Raji (cell line): ENCODE measurements around the gene STX10.
A peak's percentile ranks its signal among the peaks of the same experiment; 100 is the strongest.

ENCODE experiments used
- POLR2A ChIP-seq: IDR thresholded peaks from 2 replicates; pipeline ENCODE4 v1.6.1; 2011; ENCODE audit warnings: low read depth, low read length, control low read depth; ENCODE audit not compliant: insufficient read depth

Gene STX10

GRCh38 chr19:13150187-13150930 lies at the start of gene STX10, which contains the start of gene IER2:
TSS of gene STX10 (minus strand) at chr19:13150375. CDS start at chr19:13150173, 202 bp downstream.
TSS of gene IER2 (plus strand) at chr19:13150411. CDS start at chr19:13153187, 2,776 bp downstream.
- TF ChIP-seq POLR2A = peak; percentile 72

- no peak for TF ChIP-seq POLR2A
Observed at GRCh38 chr19:13198634-13199033, 48.5 kb upstream of the STX10 start.

GRCh38 chr19:13195678-13196077 lies 45.5 kb upstream of the STX10 start:
- TF ChIP-seq POLR2A = no peak

- no peak for TF ChIP-seq POLR2A
Observed at GRCh38 chr19:13190781-13191540, 40.8 kb upstream of the STX10 start.

GRCh38 chr19:13189600-13189999 lies 39.4 kb upstream of the STX10 start:
- no peak for TF ChIP-seq POLR2A

GRCh38 chr19:13187419-13187818 lies 37.2 kb upstream of the STX10 start:
- no peak for TF ChIP-seq POLR2A

- TF ChIP-seq POLR2A = no peak
Observed at GRCh38 chr19:13181747-13182388, 31.7 kb upstream of the STX10 start.

GRCh38 chr19:13176345-13176744 lies 26.2 kb upstream of the STX10 start:
- no peak for TF ChIP-seq POLR2A

- no peak for TF ChIP-seq POLR2A
Observed at GRCh38 chr19:13173139-13173737, 23.1 kb upstream of the STX10 start.

- TF ChIP-seq POLR2A = no peak
Observed at GRCh38 chr19:13172346-13173138, 22.4 kb upstream of the STX10 start.

GRCh38 chr19:13171146-13171545 lies 21.0 kb upstream of the STX10 start:
- TF ChIP-seq POLR2A = no peak

GRCh38 chr19:13169769-13170168 lies 19.6 kb upstream of the STX10 start:
- TF ChIP-seq POLR2A = no peak

- no peak for TF ChIP-seq POLR2A
Observed at GRCh38 chr19:13165162-13165997, 15.2 kb upstream of the STX10 start.
